Tibial nerve (tissue), 4 donors: ENCODE data around the gene ZBTB12. TPM values are rescaled to one million over a fixed set of nuclear protein-coding genes. Genes with fewer than 3 reads are reported as not detected.

Source experiments
- DNase-seq, 2 donors: peaks; one replicate each; pipeline ENCODE4 v3.0.0-alpha.2; 2019; ENCODE audit warnings: low spot score in 2 of 2
- H3K27ac ChIP-seq, 4 donors: fragments of 200-600 bp; sonication (generic) in 3 of 4; one replicate each; pipeline ENCODE4 v1.5.1; 2017 to 2019; ENCODE audit warnings: mild to moderate bottlenecking in 1 of 4
- H3K27me3 ChIP-seq, 2 donors: fragments of 200-600 bp; sonication (generic) in 1 of 2; one replicate each; pipeline versions ENCODE4 v1.5.1 to v1.6.0; 2017 to 2019
- H3K36me3 ChIP-seq, 3 donors: fragments of 200-600 bp; sonication (generic); one replicate each; pipeline ENCODE4 v1.5.1; 2018 to 2019
- H3K4me1 ChIP-seq, 4 donors: fragments of 200-600 bp; sonication (generic) in 3 of 4; one replicate each; pipeline ENCODE4 v1.5.1; 2017 to 2019
- H3K4me3 ChIP-seq, 4 donors: fragments of 200-600 bp; sonication (generic) in 3 of 4; one replicate each; pipeline ENCODE4 v1.5.1; 2017 to 2019; ENCODE audit warnings: mild to moderate bottlenecking in 1 of 4, moderate library complexity in 1 of 4
- H3K9me3 ChIP-seq, 4 donors: fragments of 200-600 bp; sonication (generic) in 3 of 4; one replicate each; pipeline ENCODE4 v1.5.1; 2017 to 2019
- CTCF ChIP-seq, 5 experiments: fragments of 200-600 bp in 3 of 5; fragments of 450-650 bp in 2 of 5; sonication (generic) in 3 of 5; IDR thresholded peaks; one replicate each; pipeline ENCODE4 v1.5.1; 2016 to 2019; ENCODE audit warnings: antibody characterized with exemption in 5 of 5, mild to moderate bottlenecking in 3 of 5, moderate library complexity in 2 of 5
- EP300 ChIP-seq, 2 donors: sonication (generic); formaldehyde crosslinking; IDR thresholded peaks; one replicate each; pipeline ENCODE4 v1.6.1; 2017; ENCODE audit warnings: antibody characterized with exemption in 2 of 2, mild to moderate bottlenecking in 1 of 2
- POLR2A ChIP-seq, 2 donors: fragments of 450-650 bp; IDR thresholded peaks; one replicate each; pipeline ENCODE4 v1.6.1; 2017; ENCODE audit warnings: antibody characterized with exemption in 2 of 2, mild to moderate bottlenecking in 2 of 2, moderate library complexity in 2 of 2
- WGBS, 2 donors: methylation state at CpG; one replicate each; pipeline ENCODE4 v1.1.5; 2018; 5-methylcytosine and 5-hydroxymethylcytosine counted together
- total RNA-seq, 4 donors: library from RNA; depleted of rRNA; stranded (reverse); fragments of >200 nt; gene quantifications; one replicate each; pipeline ENCODE4 v1.1.0, GENCODE V29; 2016

Gene ZBTB12
- total RNA-seq, 4 donors from 2014 or later, result 0.63 to 3.5 (median 2.9) TPM

- no peaks in the 10 kb centered on the region for H3K27me3 ChIP-seq
- TF ChIP-seq CTCF (IDR thresholded peaks at IDR 0.05) (no peak), EP300 (IDR thresholded peaks at IDR 0.05) (no peak), POLR2A (IDR thresholded peaks at IDR 0.05) (no peak)
- H3K4me3 ChIP-seq, result no peak overlapping the region
- no peaks in the 10 kb centered on the region for H3K4me1 ChIP-seq
- WGBS, 2 donors, result 92 to 96% methylated on average over 3 of the region's 3 CpGs
- DNase-seq, result no peak
- peaks cover 0 to 100% (median 30%) of the 10 kb centered on the region in 3 donors for H3K36me3 ChIP-seq
- no peak overlapping the region for H3K27ac ChIP-seq
- no peaks in the 10 kb centered on the region for H3K9me3 ChIP-seq
Measured at GRCh38 chr6:31889331-31889972, 12.4 kb downstream of the ZBTB12 start.

GRCh38 chr6:31888276-31889258, 13.3 kb downstream of the ZBTB12 start:
- H3K27ac ChIP-seq, result peak overlapping the region in 1 of 4 donors; percentile 26
- no peaks in the 10 kb centered on the region for H3K27me3 ChIP-seq
- H3K9me3 ChIP-seq, result no peaks in the 10 kb centered on the region
- DNase-seq, result no peak
- peaks cover 3 to 100% (median 37%) of the 10 kb centered on the region in 3 donors for H3K36me3 ChIP-seq
- H3K4me3 ChIP-seq, result no peak overlapping the region
- 77 to 81% methylated on average over 36 to 41 of the region's 43 CpGs for WGBS, 2 donors
- no peak for TF ChIP-seq POLR2A (IDR thresholded peaks at IDR 0.05)
- no peak for TF ChIP-seq EP300 (IDR thresholded peaks at IDR 0.05)
- TF ChIP-seq CTCF (IDR thresholded peaks at IDR 0.05), result peak; percentile 32 to 61 (median 56)
- H3K4me1 ChIP-seq, result no peaks in the 10 kb centered on the region

- peaks cover 7 to 100% (median 42%) of the 10 kb centered on the region in 3 donors for H3K36me3 ChIP-seq
- no peaks in the 10 kb centered on the region for H3K9me3 ChIP-seq
- no peak overlapping the region for H3K4me3 ChIP-seq
- no peaks in the 10 kb centered on the region for H3K27me3 ChIP-seq
- WGBS, 2 donors, result 85 to 88% methylated on average over 18 to 19 of the region's 19 CpGs
- no peak for TF ChIP-seq EP300 (IDR thresholded peaks at IDR 0.05)
- no peak for TF ChIP-seq CTCF (IDR thresholded peaks at IDR 0.05)
- TF ChIP-seq POLR2A (IDR thresholded peaks at IDR 0.05), result no peak
- H3K27ac ChIP-seq, result peak overlapping the region in 2 of 4 donors; percentile 36
- no peak for DNase-seq
- H3K4me1 ChIP-seq, result no peaks in the 10 kb centered on the region
Measured at GRCh38 chr6:31887173-31888007, 14.5 kb downstream of the ZBTB12 start.

DNA sequence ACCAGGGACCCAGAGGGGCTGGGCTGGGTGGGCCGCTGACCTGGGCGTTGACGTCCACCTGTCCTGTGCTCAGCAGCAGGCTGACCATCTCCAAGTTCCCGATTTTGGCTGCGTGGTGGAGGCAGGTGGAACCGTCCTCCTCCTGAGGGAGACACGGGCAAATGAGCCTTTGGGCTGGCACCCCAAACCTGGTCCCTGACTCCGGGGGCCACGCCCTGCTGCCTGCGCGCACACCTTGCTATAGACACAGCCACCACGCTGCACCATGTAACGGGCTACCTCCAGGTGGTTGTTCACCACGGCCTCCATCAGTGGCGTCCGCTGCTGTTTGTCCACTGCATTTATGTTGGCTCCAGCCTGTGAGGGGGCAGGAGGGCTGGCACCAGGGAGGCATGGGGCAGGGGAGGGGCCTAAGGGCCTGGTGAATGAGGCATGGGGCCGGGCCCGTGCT, 15.3 kb downstream of the ZBTB12 start:
- no peak for DNase-seq
- TF ChIP-seq CTCF (IDR thresholded peaks at IDR 0.05) (no peak), POLR2A (IDR thresholded peaks at IDR 0.05) (no peak), EP300 (IDR thresholded peaks at IDR 0.05) (no peak)
- 69 to 74% methylated on average over 18 of the region's 18 CpGs for WGBS, 2 donors
- H3K36me3 ChIP-seq, result peaks cover 7 to 100% (median 38%) of the 10 kb centered on the region in 3 donors
- H3K9me3 ChIP-seq, result no peaks in the 10 kb centered on the region
- no peak overlapping the region for H3K4me3 ChIP-seq
- H3K27me3 ChIP-seq, result no peaks in the 10 kb centered on the region
- H3K4me1 ChIP-seq, result no peaks in the 10 kb centered on the region
- peak overlapping the region in 2 of 4 donors; percentile 43 to 45 for H3K27ac ChIP-seq
